ENCODE measurements around the gene USP32.
"Not testable (repeated sequence)": the region's sequence is repeated elsewhere in the genome, so short reads cannot be mapped to it uniquely, and the experiment has no call there.

Gene USP32

GRCh38 chr17:60386147-60387058, 5.5 kb downstream of the USP32 start:
- in situ Hi-C loops (cut with MboI; ENCODE audit: low sequenced_read_pairs, unreplicated experiment): no loop called here
- TF ChIP-seq, protein P1, sequence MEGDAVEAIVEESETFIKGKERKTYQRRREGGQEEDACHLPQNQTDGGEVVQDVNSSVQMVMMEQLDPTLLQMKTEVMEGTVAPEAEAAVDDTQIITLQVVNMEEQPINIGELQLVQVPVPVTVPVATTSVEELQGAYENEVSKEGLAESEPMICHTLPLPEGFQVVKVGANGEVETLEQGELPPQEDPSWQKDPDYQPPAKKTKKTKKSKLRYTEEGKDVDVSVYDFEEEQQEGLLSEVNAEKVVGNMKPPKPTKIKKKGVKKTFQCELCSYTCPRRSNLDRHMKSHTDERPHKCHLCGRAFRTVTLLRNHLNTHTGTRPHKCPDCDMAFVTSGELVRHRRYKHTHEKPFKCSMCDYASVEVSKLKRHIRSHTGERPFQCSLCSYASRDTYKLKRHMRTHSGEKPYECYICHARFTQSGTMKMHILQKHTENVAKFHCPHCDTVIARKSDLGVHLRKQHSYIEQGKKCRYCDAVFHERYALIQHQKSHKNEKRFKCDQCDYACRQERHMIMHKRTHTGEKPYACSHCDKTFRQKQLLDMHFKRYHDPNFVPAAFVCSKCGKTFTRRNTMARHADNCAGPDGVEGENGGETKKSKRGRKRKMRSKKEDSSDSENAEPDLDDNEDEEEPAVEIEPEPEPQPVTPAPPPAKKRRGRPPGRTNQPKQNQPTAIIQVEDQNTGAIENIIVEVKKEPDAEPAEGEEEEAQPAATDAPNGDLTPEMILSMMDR (IDR thresholded peaks at IDR 0.05; ENCODE audit: borderline replicate concordance, control extremely low read depth, extremely low read depth, insufficient read depth, missing control alignments): no peak
- DNase-seq (ENCODE audit: low spot score): no peak

DNA sequence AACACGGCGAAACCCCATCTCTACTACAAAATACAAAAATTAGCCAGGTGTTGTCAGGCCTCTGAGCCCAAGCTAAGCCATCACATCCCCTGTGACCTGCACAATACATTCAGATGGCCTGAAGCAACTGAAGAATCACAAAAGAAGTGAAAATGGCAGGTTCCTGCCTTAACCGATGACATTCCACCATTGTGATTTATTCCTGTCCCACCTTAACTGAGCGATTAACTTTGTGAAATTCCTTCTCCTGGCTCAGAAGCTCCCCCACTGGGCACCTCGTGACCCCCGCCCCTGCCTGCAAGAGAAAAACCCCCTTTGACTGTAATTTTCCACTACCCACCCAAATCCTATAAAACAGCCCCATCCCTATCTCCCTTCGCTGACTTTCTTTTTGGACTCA, 7.0 kb downstream of the USP32 start:
- DNase-seq (ENCODE audit: low spot score); in situ Hi-C loops (cut with MboI; ENCODE audit: low sequenced_read_pairs, unreplicated experiment): not testable (repeated sequence)

- in situ Hi-C loops (cut with MboI; ENCODE audit: low sequenced_read_pairs, unreplicated experiment): no loop called here
- TF ChIP-seq, protein P1 (IDR thresholded peaks at IDR 0.05; ENCODE audit: borderline replicate concordance, control extremely low read depth, extremely low read depth, insufficient read depth, missing control alignments): no peak
- DNase-seq (ENCODE audit: low spot score): no peak
Measured at GRCh38 chr17:60383379-60383778, 8.6 kb downstream of the USP32 start.

GRCh38 chr17:60381958-60382357, 10.0 kb downstream of the USP32 start:
- in situ Hi-C loops (cut with MboI; ENCODE audit: low sequenced_read_pairs, unreplicated experiment): no loop called here
- TF ChIP-seq, protein P1 (IDR thresholded peaks at IDR 0.05; ENCODE audit: borderline replicate concordance, control extremely low read depth, extremely low read depth, insufficient read depth, missing control alignments): no peak

GRCh38 chr17:60379461-60379860, 12.5 kb downstream of the USP32 start:
- DNase-seq (ENCODE audit: low spot score); in situ Hi-C loops (cut with MboI; ENCODE audit: low sequenced_read_pairs, unreplicated experiment): not testable (repeated sequence)

More at GRCh38 chr17:60381958-60382357, 10.0 kb downstream of the USP32 start:
- DNase-seq (ENCODE audit: low spot score): no peak

DNA sequence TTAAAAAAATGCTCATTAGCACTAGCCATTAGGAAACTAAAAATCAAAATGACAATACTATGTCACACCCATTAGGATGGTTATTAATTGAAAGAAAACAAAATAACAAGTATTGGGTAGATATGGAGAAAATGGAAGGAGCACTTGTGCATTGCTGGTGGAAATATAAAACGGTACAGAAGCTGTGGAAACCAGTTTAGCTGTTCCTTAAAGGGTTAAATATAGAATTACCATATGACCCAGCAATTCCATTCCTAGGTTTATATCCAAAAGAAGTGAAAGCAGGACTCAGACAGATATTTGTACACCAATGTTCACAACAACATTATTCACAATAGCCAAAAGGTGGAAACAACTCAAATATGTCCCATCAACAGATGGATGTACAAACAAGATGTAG, 13.7 kb downstream of the USP32 start:
- in situ Hi-C loops (cut with MboI; ENCODE audit: low sequenced_read_pairs, unreplicated experiment): not testable (repeated sequence)

GRCh38 chr17:60372790-60373483, 19.0 kb downstream of the USP32 start:
- TF ChIP-seq, protein P1 (IDR thresholded peaks at IDR 0.05; ENCODE audit: borderline replicate concordance, control extremely low read depth, extremely low read depth, insufficient read depth, missing control alignments): no peak
- in situ Hi-C loops (cut with MboI; ENCODE audit: low sequenced_read_pairs, unreplicated experiment): no loop called here
- no peak for DNase-seq (ENCODE audit: low spot score)

More for the DNA sequence above, 13.7 kb downstream of the USP32 start:
- DNase-seq (ENCODE audit: low spot score): not testable (repeated sequence)

DNA sequence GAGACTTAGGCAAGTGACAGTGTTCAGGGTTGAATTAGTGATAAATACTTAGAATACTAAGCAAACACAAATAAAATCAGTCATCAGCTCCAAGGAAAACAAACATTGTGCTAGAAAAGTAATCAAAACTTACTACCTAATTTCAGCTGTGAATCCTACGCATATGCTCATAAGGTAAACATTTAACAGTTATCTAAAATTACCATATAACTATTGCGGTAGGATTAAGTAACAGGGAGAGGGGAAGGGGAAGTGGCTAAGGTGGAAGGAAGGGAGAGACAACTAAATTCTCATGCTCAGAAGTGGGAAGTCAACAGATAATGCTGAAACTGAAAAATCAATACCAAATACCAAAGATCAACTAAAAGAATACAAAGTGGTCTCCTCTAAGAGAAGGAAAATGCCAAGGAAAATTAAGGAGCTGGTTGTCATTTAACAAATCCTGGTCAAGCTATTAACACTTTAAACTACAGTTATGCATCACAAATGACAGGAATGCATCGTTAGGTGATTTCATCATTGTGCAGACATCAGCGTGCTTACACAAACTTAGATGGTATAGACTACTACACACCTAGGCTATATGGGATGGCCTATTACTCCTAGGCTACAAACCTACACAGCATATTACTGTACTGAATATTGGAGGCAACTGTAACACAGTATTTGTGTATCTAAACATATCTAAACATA, 20.0 kb downstream of the USP32 start:
- in situ Hi-C loops (cut with MboI; ENCODE audit: low sequenced_read_pairs, unreplicated experiment): no loop called here
- TF ChIP-seq, protein P1 (IDR thresholded peaks at IDR 0.05; ENCODE audit: borderline replicate concordance, control extremely low read depth, extremely low read depth, insufficient read depth, missing control alignments): no peak
- no peak for DNase-seq (ENCODE audit: low spot score)

Data from GM13976 (cell line).